Activated CD8-positive, alpha-beta T cell treated with anti-CD3 and anti-CD28 coated beads for 36 hours (primary cell): ENCODE data around the gene SLCO1C1. TPM values are rescaled to one million over a fixed set of nuclear protein-coding genes. Genes with fewer than 3 reads are reported as not detected.

Source experiments
- ATAC-seq: fragments of 200-7000 bp; cut with Tn5 transposase; one replicate; pipeline ENCODE4 v1.10.0; 2021; ENCODE audit warnings: mild to moderate bottlenecking, moderate library complexity
- CTCF ChIA-PET: fragments of 350-600 bp; sonication (Branson Sonifier 250); formaldehyde crosslinking; loops from one replicate; lab custom pipeline; 2021; ENCODE audit warnings: antibody characterized with exemption; lab: Charles Lee
- POLR2A ChIA-PET: fragments of 350-600 bp; sonication (Branson Sonifier 250); formaldehyde crosslinking; loops from one replicate; lab custom pipeline; 2021; ENCODE audit warnings: antibody characterized with exemption; lab: Charles Lee
- DNase-seq: peaks from one replicate; pipeline ENCODE4 v3.0.0-alpha.2; 2020
- H3K27ac Mint-ChIP-seq: one replicate; pipeline ENCODE4 v1.8.0; 2021; ENCODE audit warnings: mild to moderate bottlenecking, mixed read lengths
- H3K27me3 Mint-ChIP-seq: one replicate; pipeline ENCODE4 v1.8.0; 2021; ENCODE audit warnings: mixed read lengths
- H3K36me3 Mint-ChIP-seq: one replicate; pipeline ENCODE4 v1.8.0; 2021; ENCODE audit warnings: low read depth, mixed read lengths
- H3K4me1 Mint-ChIP-seq: one replicate; pipeline ENCODE4 v1.8.0; 2021; ENCODE audit warnings: low read depth, mixed read lengths
- H3K4me3 Mint-ChIP-seq: one replicate; pipeline ENCODE4 v1.8.0; 2021; ENCODE audit warnings: mild to moderate bottlenecking, moderate library complexity, mixed read lengths
- H3K9me3 Mint-ChIP-seq: one replicate; pipeline ENCODE4 v1.8.0; 2021; ENCODE audit warnings: mixed read lengths
- CTCF ChIP-seq: fragments of 200-600 bp; IDR thresholded peaks from one replicate; pipeline ENCODE4 v1.8.0; 2022; ENCODE audit warnings: antibody characterized with exemption, mild to moderate bottlenecking
- intact Hi-C: fragments of 100-400 bp; cut with micrococcal nuclease; formaldehyde crosslinking; loops from one replicate; pipeline ENCODE4 v1.10.0; 2022
- total RNA-seq, 2 experiments: library from RNA; stranded (reverse); gene quantifications; one replicate each; pipeline ENCODE4 v1.2.3, GENCODE V29; 2021

Gene SLCO1C1
- total RNA-seq, 2 experiments from 2014 or later = not detected

GRCh38 chr12:20716037-20716436 lies 20.9 kb downstream of the SLCO1C1 start:
- intact Hi-C loops = no loop called here
- ChIA-PET POLR2A (interaction anchor here (0.6 kb wide), 1 partner anchor 270 kb away, joined by 3 read pairs; no protein-coding TSS in a partner anchor), CTCF (interaction anchor here (1.9 kb wide), 1 partner anchor 9 kb away, joined by 4 read pairs; no protein-coding TSS in a partner anchor)
- ATAC-seq (no peak), DNase-seq (no peak)
- Mint-ChIP-seq H3K9me3 (no peaks in the 10 kb centered on the region), H3K4me1 (no peaks in the 10 kb centered on the region), H3K36me3 (no peaks in the 10 kb centered on the region), H3K4me3 (no peak overlapping the region), H3K27me3 (no peaks in the 10 kb centered on the region), H3K27ac (no peak overlapping the region)
- TF ChIP-seq CTCF = no peak

- Mint-ChIP-seq H3K4me1 (no peaks in the 10 kb centered on the region), H3K9me3 (no peaks in the 10 kb centered on the region), H3K27ac (no peak overlapping the region), H3K36me3 (no peaks in the 10 kb centered on the region), H3K27me3 (no peaks in the 10 kb centered on the region), H3K4me3 (no peak overlapping the region)
- ATAC-seq (no peak), DNase-seq (no peak)
- POLR2A ChIA-PET = no interaction called here
- intact Hi-C loops = no loop called here
- no peak for TF ChIP-seq CTCF
- CTCF ChIA-PET = no interaction called here
Observed at GRCh38 chr12:20716985-20717384, 21.9 kb downstream of the SLCO1C1 start.

- no peak overlapping the region for H3K27ac Mint-ChIP-seq
- H3K4me1 Mint-ChIP-seq = no peaks in the 10 kb centered on the region
- intact Hi-C loops = no loop called here
- DNase-seq (no peak), ATAC-seq (no peak)
- no peak overlapping the region for H3K4me3 Mint-ChIP-seq
- POLR2A ChIA-PET = no interaction called here
- no peaks in the 10 kb centered on the region for H3K9me3 Mint-ChIP-seq
- TF ChIP-seq CTCF = no peak
- no peaks in the 10 kb centered on the region for H3K36me3 Mint-ChIP-seq
- CTCF ChIA-PET = no interaction called here
- no peaks in the 10 kb centered on the region for H3K27me3 Mint-ChIP-seq
Observed at GRCh38 chr12:20718294-20718693, 23.2 kb downstream of the SLCO1C1 start.

- Mint-ChIP-seq H3K27me3 (no peaks in the 10 kb centered on the region), H3K9me3 (no peaks in the 10 kb centered on the region), H3K4me1 (no peaks in the 10 kb centered on the region), H3K27ac (no peak overlapping the region), H3K4me3 (no peak overlapping the region), H3K36me3 (no peaks in the 10 kb centered on the region)
- TF ChIP-seq CTCF = no peak
- intact Hi-C loops = no loop called here
- POLR2A ChIA-PET = no interaction called here
- ATAC-seq (no peak), DNase-seq (no peak)
- CTCF ChIA-PET = no interaction called here
Observed at GRCh38 chr12:20722142-20722541, 27.0 kb downstream of the SLCO1C1 start.

GRCh38 chr12:20731274-20731673 lies 36.1 kb downstream of the SLCO1C1 start:
- POLR2A ChIA-PET = no interaction called here
- CTCF ChIA-PET = no interaction called here

More at GRCh38 chr12:20731274-20731673, 36.1 kb downstream of the SLCO1C1 start:
- no peaks in the 10 kb centered on the region for H3K4me1 Mint-ChIP-seq
- no peaks in the 10 kb centered on the region for H3K9me3 Mint-ChIP-seq
- DNase-seq (no peak), ATAC-seq (no peak)
- H3K4me3 Mint-ChIP-seq = no peak overlapping the region
- no peaks in the 10 kb centered on the region for H3K27me3 Mint-ChIP-seq
- intact Hi-C loops = no loop called here
- H3K27ac Mint-ChIP-seq = no peak overlapping the region
- H3K36me3 Mint-ChIP-seq = no peaks in the 10 kb centered on the region
- TF ChIP-seq CTCF = no peak
